WERI-Rb-1 (cell line): Measurements from ENCODE around the gene RPL12.

Experiments
- DNase-seq: peaks from one replicate; pipeline ENCODE4 v3.0.0-alpha.2; 2020
- H3K27ac ChIP-seq: fragments of 250-450 bp; sonication (Bioruptor Pico); 2 replicates; pipeline ENCODE4 v1.5.1; 2020; ENCODE audit warnings: mild to moderate bottlenecking, moderate library complexity
- H3K27me3 ChIP-seq: fragments of 250-450 bp; sonication (Bioruptor Pico); 2 replicates; pipeline ENCODE4 v1.5.1; 2021; ENCODE audit warnings: mild to moderate bottlenecking, low read depth, moderate library complexity; ENCODE audit not compliant: insufficient read depth, severe bottlenecking
- H3K36me3 ChIP-seq: fragments of 250-450 bp; sonication (Bioruptor Pico); 2 replicates; pipeline ENCODE4 v1.5.1; 2020; ENCODE audit warnings: mild to moderate bottlenecking, moderate library complexity
- H3K4me3 ChIP-seq: 2 replicates; pipeline ENCODE4 v1.5.1; 2011; ENCODE audit warnings: low read depth, mild to moderate bottlenecking, control low read depth, low read length
- H3K9me3 ChIP-seq: fragments of 250-450 bp; sonication (Bioruptor Pico); 2 replicates; pipeline ENCODE4 v1.5.1; 2021; ENCODE audit warnings: mild to moderate bottlenecking, moderate library complexity; ENCODE audit not compliant: severe bottlenecking
- CTCF ChIP-seq: IDR thresholded peaks from 2 replicates; pipeline ENCODE4 v1.5.1; 2011; ENCODE audit warnings: low read depth, mild to moderate bottlenecking, control low read depth, inconsistent platforms, low read length

The RPL12 gene

GRCh38 chr9:127430415-127430814, 20.8 kb downstream of the RPL12 start:
- no peak for DNase-seq
- H3K27me3 ChIP-seq = no peaks in the 10 kb centered on the region
- no peak for TF ChIP-seq CTCF
- H3K36me3 ChIP-seq = peaks cover 92% of the 10 kb centered on the region
- no peak overlapping the region for H3K4me3 ChIP-seq
- H3K9me3 ChIP-seq = no peaks in the 10 kb centered on the region
- H3K27ac ChIP-seq = no peak overlapping the region

GRCh38 chr9:127428348-127428747, 22.9 kb downstream of the RPL12 start:
- no peak for TF ChIP-seq CTCF
- H3K36me3 ChIP-seq = peaks cover 79% of the 10 kb centered on the region
- no peak overlapping the region for H3K4me3 ChIP-seq
- no peak for DNase-seq
- H3K27me3 ChIP-seq = no peaks in the 10 kb centered on the region
- no peaks in the 10 kb centered on the region for H3K9me3 ChIP-seq
- H3K27ac ChIP-seq = no peak overlapping the region

- H3K27me3 ChIP-seq = no peaks in the 10 kb centered on the region
- no peak for TF ChIP-seq CTCF
- H3K27ac ChIP-seq = no peak overlapping the region
- no peaks in the 10 kb centered on the region for H3K9me3 ChIP-seq
- H3K36me3 ChIP-seq = peaks cover 66% of the 10 kb centered on the region
- no peak for DNase-seq
- H3K4me3 ChIP-seq = no peak overlapping the region
Measured at GRCh38 chr9:127426756-127427155, 24.4 kb downstream of the RPL12 start.

GRCh38 chr9:127424676-127424999, 26.6 kb downstream of the RPL12 start:
- Histone ChIP-seq H3K4me3 (peak overlapping the region; percentile 97), H3K27ac (peak overlapping the region; percentile 99), H3K36me3 (peaks cover 46% of the 10 kb centered on the region), H3K9me3 (no peaks in the 10 kb centered on the region), H3K27me3 (no peaks in the 10 kb centered on the region)
- 0 out of 2 replicates have a peak, but pooled peaks have one; percentile 5 for TF ChIP-seq CTCF
- DNase-seq = no peak

GRCh38 chr9:127423934-127424675, 27.1 kb downstream of the RPL12 start, which contains the start of gene ZNF79:
Gene ZNF79 (plus strand): TSS chr9:127424382. CDS start chr9:127424788, 406 bp downstream.
- Histone ChIP-seq H3K36me3 (peaks cover 41% of the 10 kb centered on the region), H3K27ac (peak within 1 kb of the TSS; percentile 99), H3K27me3 (no peaks in the 10 kb centered on the region), H3K9me3 (no peaks in the 10 kb centered on the region), H3K4me3 (peak within 1 kb of the TSS; percentile 97)
- peak; percentile 96 for DNase-seq
- no peak for TF ChIP-seq CTCF

- Histone ChIP-seq H3K27me3 (no peaks in the 10 kb centered on the region), H3K9me3 (no peaks in the 10 kb centered on the region), H3K27ac (peak overlapping the region; percentile 99), H3K4me3 (peak overlapping the region; percentile 97), H3K36me3 (peaks cover 35% of the 10 kb centered on the region)
- DNase-seq = no peak
- TF ChIP-seq CTCF = no peak
Measured at GRCh38 chr9:127423476-127423933, 27.7 kb downstream of the RPL12 start.
